Epithelial cell of umbilical artery (primary cell): ENCODE measurements around the gene INTS2. TPM values are rescaled to one million over a fixed set of nuclear protein-coding genes. Genes with fewer than 3 reads are reported as not detected.

Source experiments
- total RNA-seq: library from RNA; depleted of rRNA; stranded (reverse); fragments of >200 nt; gene quantifications from 2 replicates; pipeline ENCODE4 v1.2.3, GENCODE V29; 2014

Gene INTS2
- total RNA-seq: 16.9 and 24.9 TPM in 2 replicates

GRCh38 chr17:61927208-61928100 lies at the start of gene INTS2:
Gene INTS2, minus strand, starts transcription at chr17:61927982. Its CDS starts 1,338 bp downstream, at chr17:61926644.

GRCh38 chr17:61862975-61863800 lies 64.6 kb downstream of the INTS2 start, which contains the start of gene BRIP1:
Gene BRIP1, minus strand, starts transcription at chr17:61863528. Its CDS starts 1,989 bp downstream, at chr17:61861539.

Other genes with a start within 250 kb of the INTS2 start
- 7.1 and 8.2 TPM in 2 replicates for gene BRIP1, start 64.5 kb downstream of the INTS2 start, total RNA-seq
- 34.4 and 37.2 TPM in 2 replicates for gene MED13, start 137.3 kb upstream of the INTS2 start, total RNA-seq